OCI-LY7 (cell line): Measurements from ENCODE around the gene EMC7.

Experiments used
- CTCF ChIP-seq: fragments of 200-600 bp; sonication (generic); conservative IDR thresholded peaks from 2 replicates; pipeline ENCODE4 v1.5.1; 2014; ENCODE audit warnings: mild to moderate bottlenecking, antibody characterized with exemption, low read length, moderate library complexity, mixed read lengths
- EZH2phosphoT487 ChIP-seq: fragments of 200-600 bp; sonication (generic); IDR thresholded peaks from 2 replicates; pipeline ENCODE4 v1.6.1; 2018; ENCODE audit warnings: low read depth, borderline replicate concordance, mild to moderate bottlenecking, mixed run types, antibody characterized with exemption, low read length, moderate library complexity, mixed read lengths

- TF ChIP-seq CTCF, result peak; percentile 92
- TF ChIP-seq EZH2phosphoT487, result no peak
Observed at GRCh38 chr15:34109797-34110663, 8.4 kb upstream of the EMC7 start.
